ENCODE data around the gene CDK9. TPM values are rescaled to one million over a fixed set of nuclear protein-coding genes. Genes with fewer than 3 reads are reported as not detected.

CDK9 gene
- 43.9 and 45.2 TPM in 2 replicates for total RNA-seq

GRCh38 chr9:127785933-127786772 lies at the start of gene CDK9:
Gene CDK9 (plus strand): TSS chr9:127786034. CDS start chr9:127786149, 115 bp downstream.

DNA sequence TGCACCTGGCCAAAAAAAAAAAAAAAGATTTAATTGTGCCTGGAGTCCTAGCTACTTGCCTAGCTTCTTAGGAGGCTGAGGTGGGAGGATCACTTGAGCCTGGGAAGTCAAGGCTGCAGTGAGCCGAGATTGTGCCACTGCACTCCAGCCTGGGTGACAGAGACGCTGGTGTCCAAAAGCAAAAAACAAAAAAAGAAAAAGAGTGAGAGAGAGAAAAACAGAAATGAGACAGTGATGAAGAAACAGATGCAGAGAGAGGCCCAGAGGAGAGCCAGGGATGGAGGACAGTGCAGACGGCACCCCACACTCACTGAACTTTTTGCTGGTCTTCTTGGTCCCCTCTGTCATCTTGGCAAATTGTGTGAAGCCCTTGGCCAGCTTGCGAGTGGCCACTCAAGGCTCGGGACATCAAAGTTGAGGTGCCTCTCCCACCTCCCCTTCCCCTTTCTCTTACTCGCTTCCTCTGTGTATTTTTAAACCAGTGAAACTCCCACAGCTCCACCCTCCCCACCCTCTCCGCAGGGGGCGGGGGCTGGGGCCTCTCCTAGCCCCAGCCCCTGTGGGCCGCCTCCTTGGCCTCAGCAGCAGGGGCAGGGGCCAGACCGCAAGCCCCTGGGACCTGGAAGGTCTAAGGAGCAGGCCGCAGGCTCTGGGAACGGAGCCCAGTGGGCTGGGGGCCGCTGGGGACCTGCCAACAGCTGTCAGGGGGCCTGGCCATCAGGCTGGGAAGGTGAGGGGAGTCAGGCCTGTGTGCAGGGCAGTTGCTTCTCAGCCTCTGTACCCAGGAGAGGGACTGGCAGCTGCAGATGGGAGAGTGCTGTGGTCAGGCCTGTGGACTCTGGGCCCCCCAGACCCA lies 7.3 kb upstream of the CDK9 start, which contains the start of gene SH2D3C:
TSS of gene SH2D3C (minus strand) at position 387 of the 856 bp plus-strand sequence. CDS start at position 348, 39 bp downstream.

DNA sequence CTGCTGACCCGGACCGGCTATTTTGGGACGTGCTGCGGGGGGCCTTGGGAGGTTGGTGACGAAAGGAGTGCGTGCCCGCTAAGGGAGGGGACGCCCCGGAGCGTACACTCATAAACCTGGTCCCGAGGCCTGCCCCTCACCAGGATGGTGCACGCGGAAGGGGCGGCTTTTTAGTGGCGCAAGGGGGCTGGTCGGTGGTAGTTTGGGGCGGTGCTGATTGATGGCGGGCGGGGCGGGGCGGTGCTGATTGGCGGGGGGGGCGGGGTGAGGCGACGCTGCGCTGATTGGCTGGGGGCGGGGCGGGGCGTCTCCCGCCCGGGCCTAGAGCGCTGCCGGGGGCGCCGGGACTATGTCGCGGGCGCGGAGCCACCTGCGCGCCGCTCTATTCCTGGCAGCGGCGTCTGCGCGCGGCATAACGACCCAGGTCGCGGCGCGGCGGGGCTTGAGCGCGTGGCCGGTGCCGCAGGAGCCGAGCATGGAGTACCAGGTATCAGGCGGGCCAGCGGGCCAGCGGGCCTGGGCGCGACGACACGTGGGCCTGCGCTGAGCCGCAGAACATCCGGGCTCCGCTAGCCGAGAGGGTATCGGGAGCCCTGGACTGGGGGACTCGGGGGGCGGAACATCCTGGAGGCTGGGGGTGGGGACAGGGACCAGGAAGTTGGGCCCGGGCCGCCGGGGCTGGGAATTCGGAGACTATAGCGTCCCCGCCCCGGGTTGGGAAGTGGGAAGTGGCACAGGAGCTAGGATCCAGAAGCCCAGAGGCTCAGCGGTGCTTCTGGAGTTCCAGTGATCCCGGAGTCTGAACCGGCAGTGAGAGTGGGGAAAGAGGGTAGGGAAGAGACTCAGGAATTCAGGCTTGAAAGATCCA lies 17.0 kb downstream of the CDK9 start, which contains the start of gene FPGS:
TSS of gene FPGS (plus strand) at position 307 of the 868 bp plus-strand sequence. CDS start at position 350, 43 bp downstream.

Other genes with a start within 250 kb of the CDK9 start
- gene STXBP1, start 173.8 kb upstream of the CDK9 start, total RNA-seq: 43.6 and 46.2 TPM in 2 replicates
- not detected in 2 replicates for gene CFAP157, start 79.0 kb upstream of the CDK9 start, total RNA-seq
- 10.7 and 17.3 TPM in 2 replicates for gene PTRH1, start 70.4 kb upstream of the CDK9 start, total RNA-seq
- 0.07 TPM in 1 of 2 replicates, not detected in the other for gene TTC16, start 70.0 kb upstream of the CDK9 start, total RNA-seq
- 3.5 and 3.8 TPM in 2 replicates for gene TOR2A, start 50.7 kb upstream of the CDK9 start, total RNA-seq
- 0.10 and 2.2 TPM in 2 replicates for gene SH2D3C, start 7.4 kb upstream of the CDK9 start, total RNA-seq
- 59.7 and 99.0 TPM in 2 replicates for gene FPGS, start 16.8 kb downstream of the CDK9 start, total RNA-seq
- gene ENG, start 68.6 kb downstream of the CDK9 start, total RNA-seq: 95.5 and 100 TPM in 2 replicates
- gene AK1, start 91.6 kb downstream of the CDK9 start, total RNA-seq: 54.9 and 66.2 TPM in 2 replicates
- 45.6 and 55.6 TPM in 2 replicates for gene ST6GALNAC6, start 113.6 kb downstream of the CDK9 start, total RNA-seq
- 38.9 and 43.3 TPM in 2 replicates for gene ST6GALNAC4, start 131.0 kb downstream of the CDK9 start, total RNA-seq
- 1.4 and 3.4 TPM in 2 replicates for gene PIP5KL1, start 144.7 kb downstream of the CDK9 start, total RNA-seq
- 11.1 and 12.9 TPM in 2 replicates for gene DPM2, start 151.8 kb downstream of the CDK9 start, total RNA-seq
- 24.6 and 44.9 TPM in 2 replicates for gene EEIG1, start 195.0 kb downstream of the CDK9 start, total RNA-seq